Amygdala (tissue), 56 donors: Measurements from ENCODE around the gene KCNQ1OT1.
A peak's percentile ranks its signal among the peaks of the same experiment; 100 is the strongest.

Source experiments
- DNase-seq, 56 donors: peaks; one replicate each; lab custom pipeline; 2025; lab: John Stamatoyannopoulos, UW

The KCNQ1OT1 gene

DNA sequence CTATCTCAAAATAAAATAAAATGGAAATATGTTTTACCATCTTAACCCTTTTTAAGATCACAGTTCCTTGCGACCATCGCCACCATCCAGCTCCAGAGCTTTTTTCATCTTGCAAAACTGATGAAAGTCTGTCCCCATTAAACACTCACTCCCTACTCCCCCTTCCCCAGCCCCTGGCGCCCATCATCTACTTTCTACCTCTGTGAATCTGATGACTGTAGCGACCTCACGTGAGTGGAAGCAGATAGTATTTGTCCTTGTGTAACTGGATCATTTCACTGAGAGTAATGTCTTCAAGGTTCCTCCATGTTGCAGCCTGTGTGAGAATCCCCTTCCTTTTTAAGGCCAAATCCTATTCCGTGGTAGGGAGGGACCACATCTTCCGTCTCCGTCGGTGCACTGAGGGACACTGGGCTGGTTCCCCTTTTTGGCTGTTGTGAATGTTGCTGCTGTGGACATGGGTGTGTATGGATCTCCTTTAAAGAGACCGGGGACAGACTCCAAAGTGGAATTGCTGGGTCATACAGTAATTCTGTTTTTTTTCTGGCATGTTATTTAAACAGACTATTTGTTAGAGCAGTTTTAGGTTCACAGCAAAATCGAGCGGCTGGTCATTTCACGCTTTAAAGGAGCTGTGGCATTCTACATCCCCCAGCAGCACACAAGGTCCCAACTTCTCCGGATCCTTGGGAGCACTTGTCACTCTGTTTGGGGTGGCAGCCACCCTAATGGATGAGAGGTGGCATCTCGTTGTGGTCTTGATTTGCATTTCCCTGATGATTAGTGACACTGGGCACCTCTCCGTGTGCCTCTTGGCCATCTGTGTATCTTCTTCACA, 135.0 kb downstream of the KCNQ1OT1 start:
- DNase-seq: no peak

DNA sequence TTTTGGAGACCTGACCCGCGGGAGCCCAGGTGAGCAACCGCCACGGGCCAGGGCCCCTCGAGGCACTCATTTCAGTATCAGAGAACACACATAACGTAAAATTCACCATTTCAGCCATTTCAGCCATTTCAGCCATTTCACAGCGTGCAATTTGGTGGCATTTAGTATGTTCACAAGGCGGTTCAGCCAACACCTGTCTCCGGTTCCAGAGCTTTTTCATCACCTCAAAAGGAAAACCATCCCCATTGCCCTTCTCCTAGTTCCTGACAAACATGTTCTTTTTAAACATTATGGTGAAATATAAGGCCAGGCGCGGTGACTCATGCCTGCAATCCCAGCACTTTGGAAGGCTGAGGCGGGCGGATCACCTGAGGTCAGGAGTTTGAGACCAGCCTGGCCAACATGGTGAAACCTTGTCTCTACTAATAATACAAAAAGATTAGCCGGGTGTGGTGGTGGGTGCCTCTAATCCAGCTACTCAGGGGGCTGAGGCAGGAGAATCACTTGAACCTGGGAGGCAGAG, 135.7 kb downstream of the KCNQ1OT1 start:
- no peak for DNase-seq

DNA sequence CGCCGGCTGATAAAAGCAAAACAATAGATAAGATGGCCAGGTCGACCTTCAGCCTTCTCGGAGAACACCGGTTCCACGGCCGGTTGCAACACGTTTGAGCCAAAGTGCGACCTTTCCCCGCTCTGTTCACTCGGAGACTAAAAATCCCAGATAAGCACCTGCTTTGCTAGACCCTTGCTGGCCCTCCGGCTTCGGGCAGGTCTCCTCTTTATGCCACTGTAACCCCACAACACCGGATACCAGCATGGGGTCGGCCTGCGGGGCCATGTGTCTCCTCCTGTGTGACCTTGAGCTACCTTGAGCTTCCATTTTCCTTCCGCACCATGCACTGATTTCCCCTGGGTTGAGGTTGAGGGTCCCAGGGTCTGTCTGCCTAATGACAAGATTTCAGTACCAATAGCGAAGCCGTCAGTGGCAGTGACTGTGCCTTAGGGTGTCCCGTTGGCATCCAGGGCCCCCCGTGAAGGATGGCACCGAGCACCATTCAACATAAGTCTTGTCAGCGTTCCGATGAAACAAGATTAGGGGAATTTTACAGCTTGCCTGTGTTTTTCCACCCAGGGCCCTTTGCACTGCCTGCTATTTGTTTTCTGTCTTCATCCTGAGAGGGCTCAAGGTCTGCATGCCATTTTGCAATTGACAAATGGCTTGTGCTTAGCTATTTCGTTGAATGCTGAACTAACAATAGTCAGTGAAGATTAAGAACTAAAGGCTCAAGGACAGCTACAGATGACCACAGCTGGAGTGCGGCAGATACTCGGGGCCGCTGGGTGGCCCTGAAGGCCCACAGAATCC, 136.4 kb downstream of the KCNQ1OT1 start:
- DNase-seq: peak in 1 of 56 donors; percentile 8

DNA sequence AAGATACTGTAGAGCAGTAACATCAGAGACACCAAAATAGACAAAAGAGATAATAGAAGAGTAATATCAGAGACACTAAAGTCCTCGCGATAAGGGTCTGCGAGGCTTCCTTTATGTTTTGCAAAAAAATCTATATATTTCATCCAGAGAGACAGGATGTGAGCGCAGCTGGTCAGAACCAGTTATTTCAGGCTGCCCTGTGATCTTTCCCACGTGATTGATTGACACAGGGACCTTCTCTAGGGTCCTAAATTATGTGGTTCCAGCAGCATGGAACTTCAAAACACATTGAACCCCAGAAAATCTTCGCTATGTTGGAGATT, 136.9 kb downstream of the KCNQ1OT1 start:
- no peak for DNase-seq

DNA sequence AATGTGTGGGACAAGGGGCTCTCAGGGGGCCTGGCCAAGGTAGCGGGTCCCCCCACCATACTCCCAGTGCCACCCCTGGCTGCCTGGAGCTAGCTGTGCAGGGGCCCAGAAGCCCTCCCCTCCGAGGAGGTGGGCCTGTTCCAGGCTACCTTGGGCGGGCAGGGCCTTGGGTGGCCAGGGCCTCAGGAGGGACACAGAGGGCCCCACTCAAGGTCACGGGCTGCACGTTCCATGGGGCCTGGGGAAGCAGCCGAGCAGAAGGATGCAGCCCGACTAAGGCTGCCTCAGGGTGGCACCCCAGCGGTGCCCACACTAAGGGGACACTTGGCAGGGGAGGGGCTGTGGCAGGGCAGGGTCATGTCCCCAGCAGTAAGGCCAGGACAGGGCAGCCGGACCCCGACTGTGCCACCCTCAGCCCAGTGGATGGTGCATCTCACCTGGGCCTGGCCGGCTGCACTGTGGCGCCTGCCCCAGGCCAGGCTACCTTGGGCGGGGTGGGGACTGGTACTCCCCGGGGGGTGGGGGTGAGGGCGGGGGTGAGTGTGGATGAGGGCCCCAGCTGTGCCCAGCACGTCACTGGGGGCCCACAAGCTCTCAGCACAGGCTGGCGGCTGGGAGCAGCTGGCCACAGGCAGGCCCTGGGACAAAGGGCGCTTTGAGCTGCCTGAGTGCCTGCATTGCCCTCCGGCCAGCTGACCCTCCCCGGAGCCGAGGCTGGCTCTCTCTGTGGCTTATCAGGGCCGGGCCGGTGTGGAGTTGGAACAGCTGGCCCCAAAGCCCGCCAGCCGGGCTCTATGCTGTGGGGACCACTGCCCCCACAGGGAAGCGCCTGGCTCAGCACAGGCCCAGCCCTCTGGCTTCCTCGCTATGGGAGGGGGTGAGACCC, 137.9 kb downstream of the KCNQ1OT1 start:
- peak in 55 of 56 donors; percentile 13 to 96 (median 76) for DNase-seq

DNA sequence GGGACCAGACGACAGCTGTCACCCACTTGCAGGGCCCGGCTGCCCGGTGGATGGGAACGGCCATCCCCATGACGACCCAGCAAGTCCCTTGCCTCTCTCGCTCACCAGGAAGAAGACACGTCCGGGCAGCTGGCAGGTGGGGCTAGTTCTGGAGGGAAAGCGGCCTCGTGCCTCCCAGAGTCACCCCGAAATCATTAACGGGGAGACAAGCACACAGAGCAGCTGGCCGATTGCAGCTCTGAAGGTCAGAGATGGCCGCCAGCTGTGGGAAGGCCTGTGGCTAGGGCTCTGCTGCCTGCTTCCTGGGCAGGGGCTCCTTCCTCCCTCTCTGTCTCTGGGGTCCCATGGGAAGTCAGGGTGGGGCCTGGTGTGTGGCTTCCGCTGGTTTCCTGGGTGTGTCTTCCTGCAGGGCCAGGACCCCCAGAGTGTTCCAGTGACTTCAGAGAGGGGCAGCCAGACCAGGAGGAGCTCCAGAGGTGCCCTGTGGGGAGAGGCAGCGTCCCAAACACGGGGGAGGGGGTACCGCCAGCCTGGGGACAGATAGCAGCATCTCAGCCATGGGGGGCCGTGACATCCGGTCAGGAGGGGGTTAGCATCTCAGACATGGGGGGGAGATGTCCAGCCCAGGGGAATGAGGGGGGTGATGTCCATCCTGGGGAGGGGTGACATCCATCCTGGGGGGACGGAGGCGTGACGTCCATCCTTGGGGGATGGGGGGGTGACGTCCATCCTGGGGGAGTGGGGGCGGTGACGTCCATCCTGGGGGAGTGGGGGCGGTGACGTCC, 140.1 kb downstream of the KCNQ1OT1 start:
- no peak for DNase-seq

DNA sequence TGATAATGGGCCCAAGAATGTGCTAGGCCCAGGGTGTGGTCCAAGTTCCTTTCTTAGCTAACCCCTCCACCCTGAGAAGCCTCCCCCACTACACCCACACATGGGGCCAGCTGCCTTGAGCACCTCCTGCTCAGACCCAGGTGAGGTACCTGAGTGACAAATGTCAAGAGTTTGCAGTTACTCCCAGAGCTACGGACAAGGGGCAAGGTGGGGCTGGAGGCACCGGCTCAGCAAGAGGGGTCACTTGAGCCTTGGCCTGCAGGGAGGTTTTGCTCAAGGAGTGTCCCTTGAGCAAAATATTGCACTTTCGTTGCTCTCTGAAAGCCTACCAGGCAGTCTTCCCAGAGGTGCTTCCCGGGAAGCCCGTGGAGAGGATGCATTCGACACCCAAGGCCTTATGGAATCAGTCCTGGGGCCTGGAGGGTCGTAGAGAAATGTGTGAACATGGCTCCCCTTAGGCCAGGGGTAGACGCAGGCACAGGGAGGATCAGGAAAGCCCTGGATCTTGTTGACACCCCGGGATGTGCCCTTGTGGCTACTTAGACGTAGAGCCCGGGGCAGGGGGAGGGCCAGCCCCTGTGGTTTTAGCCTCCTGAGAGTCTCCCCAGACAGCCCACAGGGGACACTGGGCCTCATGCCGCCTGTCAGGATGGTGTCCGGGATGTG, 140.8 kb downstream of the KCNQ1OT1 start:
- DNase-seq: no peak

DNA sequence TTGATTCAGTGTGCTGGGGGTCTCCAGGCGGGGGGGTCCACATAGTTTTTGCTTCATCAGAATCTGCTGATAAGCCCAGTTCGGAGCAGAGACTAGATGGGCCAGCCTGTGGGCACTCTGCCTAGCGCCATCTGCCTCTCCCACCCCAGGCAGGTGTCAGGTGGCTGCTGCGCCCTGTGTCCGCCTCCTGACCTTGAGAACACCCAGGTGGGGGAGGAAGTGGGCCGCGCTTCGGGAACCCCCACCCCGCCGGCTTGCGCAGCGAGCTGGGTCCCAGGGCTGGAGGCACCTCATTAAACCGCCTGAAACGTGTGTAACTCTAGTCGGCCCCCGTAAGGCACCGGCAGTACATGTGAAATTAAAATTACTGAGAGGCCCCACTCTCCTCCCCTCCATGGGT, 141.4 kb downstream of the KCNQ1OT1 start:
- no peak for DNase-seq
